Heart left ventricle (tissue), 13 donors: Measurements from ENCODE around the gene ATRAID.

Source experiments
- CTCF ChIP-seq, 12 donors: fragments of 200-600 bp; sonication (generic) in 4 of 12; IDR thresholded peaks; one replicate each; pipeline versions ENCODE4 v1.5.0 to v1.8.0; 2018 to 2022; ENCODE audit warnings: antibody characterized with exemption in 12 of 12, mild to moderate bottlenecking in 5 of 12
- POLR2A ChIP-seq, 2 donors: fragments of 450-650 bp; IDR thresholded peaks; one replicate each; pipeline ENCODE4 v1.6.1; 2017; ENCODE audit warnings: antibody characterized with exemption in 2 of 2, mild to moderate bottlenecking in 2 of 2, moderate library complexity in 2 of 2
- donor health status: ischemic (EF 13 %, LVEDD 7.1; RV severe dilation, severe dysfunction).
- donor health status: DM: no; HTN: yes; CAD: no.
- donor health status: DM: no; HTN: no; CAD: no.
- donor health status: ischemic (EF 25% LVEDD 6.9; RV normal size, moderate dysfunction).
- donor health status: ischemic (EF 25% LVEDD 5.7; RV mildly dilated, moderate dysfunction).
- donor health status: ischemic (EF 35%, LVEDD 5.7; RV mildly dilated, moderate dysfunction).
- donor health status: nonischemic (EF 11% LVEDD 7.7; RV severe dilation, severe dysfunction).
- donor health status: DM: yes; HTN: yes; CAD: no.
- donor health status: PGD.
- donor health status: ischemic (EF 29% LVEDD 5.4; RV normal size, mild dysfunction).
- donor health status: nonischemic (EF 23%, LVEDD 6.1; RV moderate dilation, normal function).

- TF ChIP-seq CTCF (IDR thresholded peaks at IDR 0.05) (no peak), POLR2A (IDR thresholded peaks at IDR 0.05) (no peak)
Observed at GRCh38 chr2:27243391-27244130, 31.7 kb downstream of the ATRAID start.
